ENCODE measurements around the gene GRM8.
A peak's percentile ranks its signal among the peaks of the same experiment; 100 is the strongest.

Gene GRM8

DNA sequence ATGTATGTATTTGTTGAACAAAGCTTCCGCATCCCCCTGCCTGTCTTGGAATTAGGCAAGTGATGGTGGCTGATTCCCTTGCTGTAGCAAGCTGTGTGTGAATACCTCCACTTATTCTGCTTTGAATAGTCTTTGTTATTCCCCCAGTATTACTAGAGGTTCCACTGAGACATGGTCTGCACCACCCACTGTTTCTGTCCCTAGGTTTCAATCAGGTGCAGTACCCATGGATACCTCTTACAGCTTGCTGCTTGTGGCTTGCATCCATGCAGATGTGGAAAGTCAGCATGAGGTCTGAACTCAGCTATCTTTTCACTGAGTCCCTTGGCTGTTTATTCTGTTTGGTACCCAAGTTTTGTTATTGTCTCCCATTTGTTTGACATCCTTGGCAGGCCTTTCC lies 447.4 kb downstream of the GRM8 start:
- no peak for DNase-seq (ENCODE audit: low spot score)

GRCh38 chr7:126804604-126805003 lies 448.1 kb downstream of the GRM8 start:
- no peak for DNase-seq (ENCODE audit: low spot score)

- no peak for DNase-seq (ENCODE audit: low spot score)
Observed at GRCh38 chr7:126803990-126804389, 448.8 kb downstream of the GRM8 start.

GRCh38 chr7:126803060-126803665 lies 449.6 kb downstream of the GRM8 start:
- peak; percentile 25 for DNase-seq (ENCODE audit: low spot score)

- DNase-seq (ENCODE audit: low spot score), result no peak
Observed at GRCh38 chr7:126801733-126802132, 451.0 kb downstream of the GRM8 start.

DNA sequence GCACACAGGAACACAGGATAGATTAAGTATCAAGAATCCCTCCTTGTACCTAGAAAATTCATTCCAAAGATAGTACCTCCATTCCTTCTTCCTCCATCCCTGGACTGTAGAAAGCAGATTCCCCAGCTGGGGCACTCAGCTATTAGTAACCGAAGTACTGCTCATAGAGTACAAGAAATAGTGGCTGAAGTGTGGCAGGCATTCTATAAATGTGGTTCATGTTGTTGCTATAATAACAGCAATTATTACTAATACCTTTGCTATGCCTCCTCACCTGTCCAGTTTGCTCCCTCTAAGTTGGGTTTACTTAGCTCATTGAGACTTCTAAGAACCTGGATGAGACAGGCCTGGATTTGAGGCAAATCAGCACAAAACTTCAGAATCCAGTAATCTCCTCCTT lies 453.2 kb downstream of the GRM8 start:
- DNase-seq (ENCODE audit: low spot score), result no peak

GRCh38 chr7:126792521-126792920 lies 460.2 kb downstream of the GRM8 start:
- DNase-seq (ENCODE audit: low spot score), result no peak

- DNase-seq (ENCODE audit: low spot score), result no peak
Observed at GRCh38 chr7:126791306-126791705, 461.4 kb downstream of the GRM8 start.

DNA sequence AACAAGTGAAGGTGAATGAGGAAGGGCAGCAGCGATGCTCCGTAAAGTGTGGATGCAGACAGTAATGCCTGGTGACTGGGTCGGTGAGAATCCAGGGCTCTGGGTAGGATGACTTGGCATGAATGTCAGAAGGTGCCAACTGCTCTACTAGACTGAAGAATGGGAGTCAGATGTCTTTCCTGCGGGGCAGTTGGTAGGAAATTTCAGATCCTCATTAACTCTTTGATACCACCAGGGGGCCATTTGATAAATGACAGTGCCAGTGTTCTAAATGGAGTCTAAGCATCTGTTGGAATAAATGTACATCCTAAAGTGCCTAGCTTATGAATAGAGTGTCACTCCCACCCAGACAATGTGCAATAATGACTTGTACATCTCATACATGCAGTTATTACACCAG lies 462.0 kb downstream of the GRM8 start:
- no peak for DNase-seq (ENCODE audit: low spot score)

- DNase-seq (ENCODE audit: low spot score), result no peak
Observed at GRCh38 chr7:126783613-126784012, 469.1 kb downstream of the GRM8 start.

DNA sequence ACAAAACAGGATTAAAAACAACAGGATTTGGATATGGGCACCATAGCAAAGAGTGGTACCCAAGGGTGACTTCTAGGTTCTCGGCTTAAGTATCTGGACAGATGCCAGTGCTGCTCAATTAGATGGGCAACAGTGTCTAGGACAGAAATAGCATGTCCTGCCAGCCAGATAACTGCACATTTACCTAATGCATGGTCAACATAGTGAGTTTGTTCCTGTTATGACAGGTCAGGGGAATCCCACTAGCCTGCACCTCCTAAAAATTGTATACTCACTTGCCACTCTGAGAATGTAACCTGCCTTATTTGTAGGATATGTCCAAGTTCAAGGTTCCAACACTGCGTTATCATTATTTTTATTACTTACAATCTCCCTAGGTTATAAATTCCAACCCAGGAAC lies 471.7 kb downstream of the GRM8 start:
- DNase-seq (ENCODE audit: low spot score), result no peak

DNA sequence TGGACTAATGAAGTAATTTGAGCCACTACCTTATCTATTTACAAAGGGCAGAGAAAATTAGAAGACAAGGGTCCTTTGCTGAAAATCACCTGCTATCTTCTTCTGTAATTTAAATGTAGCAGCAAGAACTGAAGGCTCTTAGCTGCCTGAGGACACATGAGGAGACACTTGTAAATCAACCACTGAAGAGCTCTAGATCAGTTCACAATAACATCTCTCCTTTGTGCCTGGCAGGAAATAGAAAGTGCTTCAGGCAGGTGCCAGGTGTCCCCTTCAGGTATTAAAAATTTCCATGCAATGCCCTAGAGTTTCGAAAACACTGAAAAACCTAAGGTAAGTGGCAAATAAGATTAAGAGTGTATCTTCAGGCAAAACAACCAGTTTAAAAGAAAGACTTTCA lies 474.6 kb downstream of the GRM8 start:
- no peak for DNase-seq (ENCODE audit: low spot score)

DNA sequence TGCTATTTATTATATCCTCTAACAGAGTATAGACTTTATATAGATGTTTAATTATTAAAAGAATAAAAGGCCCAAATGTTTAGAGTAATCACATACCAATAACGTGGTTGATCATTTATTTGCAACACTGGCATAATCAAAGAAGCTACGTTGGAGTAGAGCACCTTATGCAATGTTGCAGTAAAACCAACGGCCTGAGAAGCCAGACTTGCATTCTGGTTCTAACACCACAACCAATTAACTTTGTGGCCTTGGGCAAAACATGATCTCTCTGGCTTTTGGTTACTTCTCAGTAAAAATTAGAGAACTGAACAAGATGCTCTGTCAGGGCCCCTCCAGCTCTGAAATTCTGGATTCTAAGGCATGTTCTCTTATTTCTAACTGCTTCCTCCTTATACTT lies 476.2 kb downstream of the GRM8 start:
- no peak for DNase-seq (ENCODE audit: low spot score)

- DNase-seq (ENCODE audit: low spot score), result no peak
Observed at GRCh38 chr7:126774077-126774476, 478.7 kb downstream of the GRM8 start.

DNA sequence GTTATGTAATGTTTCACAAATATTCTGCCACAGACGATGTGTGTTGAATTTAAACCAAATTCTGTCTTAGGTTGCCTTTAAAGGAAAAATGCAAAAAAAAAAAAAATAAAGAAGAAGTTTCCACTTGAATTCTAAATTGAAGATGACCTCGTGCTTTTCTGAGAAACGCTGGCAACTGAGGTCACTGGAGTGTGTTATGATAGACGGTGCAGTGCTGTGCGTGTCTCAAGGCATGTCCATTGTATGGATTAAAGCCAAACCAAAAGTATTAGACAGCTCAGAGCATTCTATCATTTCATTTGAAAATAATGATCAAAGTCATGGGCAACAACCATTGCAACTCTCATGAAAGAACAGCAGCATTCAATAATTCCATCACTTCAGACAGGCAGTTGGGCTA lies 483.9 kb downstream of the GRM8 start:
- no peak for DNase-seq (ENCODE audit: low spot score)

GRCh38 chr7:126760914-126761577 lies 491.7 kb downstream of the GRM8 start:
- no peak for DNase-seq (ENCODE audit: low spot score)

- no peak for DNase-seq (ENCODE audit: low spot score)
Observed at GRCh38 chr7:126755381-126755780, 497.4 kb downstream of the GRM8 start.

DNA sequence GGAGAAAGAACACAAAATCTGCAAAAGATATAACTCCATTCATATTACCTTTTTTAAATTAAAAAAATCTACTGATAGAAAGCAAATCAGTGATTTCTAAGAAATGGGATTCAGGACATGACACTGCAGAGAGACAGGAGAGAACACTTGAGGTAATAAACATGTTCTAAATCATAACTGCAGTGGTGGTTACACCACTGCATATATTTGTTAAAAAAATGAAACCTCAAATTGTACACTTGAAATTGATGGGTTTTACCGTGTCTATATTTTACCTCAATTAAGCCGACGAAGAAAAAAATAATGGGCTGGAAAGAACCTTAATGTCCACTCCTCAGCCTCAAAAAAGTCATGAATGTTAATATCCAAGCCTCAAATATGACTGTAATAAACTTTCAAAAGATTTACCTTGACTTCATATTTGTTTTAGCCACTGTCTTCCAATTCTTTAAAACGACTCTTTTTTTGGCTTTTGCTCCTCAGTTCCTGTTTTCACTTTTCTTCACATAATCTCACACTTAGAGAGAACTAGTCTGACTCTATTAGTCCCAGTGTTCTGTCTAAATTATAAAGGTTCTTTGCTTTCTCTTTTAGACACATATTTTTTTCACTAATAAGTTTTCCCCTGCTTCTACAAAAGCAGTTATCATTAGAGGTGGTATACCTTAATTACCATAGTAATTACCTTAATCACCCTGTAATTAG lies 502.4 kb downstream of the GRM8 start:
- DNase-seq (ENCODE audit: low spot score), result no peak

DNA sequence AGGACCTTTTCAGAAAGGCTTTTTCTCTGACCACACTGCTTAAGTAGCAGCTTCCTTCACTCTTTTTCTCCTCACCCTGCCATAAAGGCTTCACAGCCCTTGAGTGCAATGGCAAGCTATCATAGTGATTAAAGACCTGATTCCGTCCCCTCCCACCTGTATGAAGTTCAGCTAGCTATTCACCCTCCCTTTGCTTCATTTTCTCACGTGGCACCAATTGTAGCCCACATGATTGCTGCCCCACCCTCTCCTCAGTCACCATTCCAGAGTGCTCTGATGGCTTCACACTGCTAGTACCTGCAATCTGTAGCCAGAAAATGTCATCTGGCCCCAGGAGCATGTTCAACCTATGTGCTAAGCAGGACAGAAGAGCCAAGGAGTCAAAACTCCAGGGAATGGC lies 523.8 kb downstream of the GRM8 start:
- no peak for DNase-seq (ENCODE audit: low spot score)

- no peak for DNase-seq (ENCODE audit: low spot score)
Observed at GRCh38 chr7:126727930-126728391, 524.8 kb downstream of the GRM8 start.

DNA sequence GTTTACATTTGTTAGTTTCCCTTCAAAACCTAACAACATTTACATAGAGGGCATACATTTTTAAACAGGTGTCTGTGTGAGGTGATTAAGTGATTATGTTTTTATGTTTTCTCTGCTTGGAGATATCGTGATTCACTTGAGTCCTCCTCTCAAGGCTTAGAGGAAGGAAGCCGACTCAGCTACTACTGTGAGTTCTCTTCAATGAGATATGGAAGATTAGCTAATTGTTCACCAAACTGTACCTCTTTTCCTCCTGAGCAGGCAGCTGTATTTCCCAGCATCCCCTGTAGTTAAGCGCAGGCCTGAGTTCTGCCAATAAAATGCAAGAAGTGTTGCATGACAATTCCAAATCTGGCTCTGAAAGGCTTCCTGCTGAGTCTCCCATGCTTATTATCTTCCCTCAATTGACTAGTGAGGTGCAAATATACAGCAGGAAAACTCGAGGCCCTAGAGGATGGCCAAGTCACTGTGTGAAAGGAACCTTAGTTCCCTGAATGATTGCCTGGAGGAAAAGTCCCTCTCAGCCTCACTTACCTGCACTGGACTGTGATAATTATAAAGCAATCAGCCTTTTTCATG lies 528.7 kb downstream of the GRM8 start:
- DNase-seq (ENCODE audit: low spot score), result no peak

- DNase-seq (ENCODE audit: low spot score), result no peak
Observed at GRCh38 chr7:126720232-126720631, 532.5 kb downstream of the GRM8 start.

GRCh38 chr7:126718419-126718818 lies 534.3 kb downstream of the GRM8 start:
- DNase-seq (ENCODE audit: low spot score), result no peak

Data from hepatic stellate cell (primary cell).